IMR-90 (cell line): ENCODE measurements around the gene FADD. TPM values are rescaled to one million over a fixed set of nuclear protein-coding genes. Genes with fewer than 3 reads are reported as not detected.

Experiments used
- ATAC-seq: fragments of 200-7000 bp; cut with Tn5 transposase; 2 replicates; pipeline ENCODE4 v1.9.1; 2020; ENCODE audit warnings: low read depth, mild to moderate bottlenecking, moderate library complexity
- BruUV-seq: library from RNA; stranded (reverse); fragments of 400-500 nt; replicated peaks from 2 replicates; lab custom pipeline; 2021; lab: Mats Ljungman, UMichigan
- CTCF ChIA-PET: fragments of 300-600 bp; formaldehyde crosslinking; extraction: SDS; loops from one replicate; lab custom pipeline; 2021; ENCODE audit warnings: antibody characterized with exemption; lab: Yijun Ruan, JAX
- POLR2A ChIA-PET: fragments of 300-600 bp; sonication (Branson Sonifier 250); formaldehyde crosslinking; loops from one replicate; lab custom pipeline; 2022; ENCODE audit warnings: antibody characterized with exemption; ENCODE audit not compliant: unreplicated experiment; lab: Charles Lee
- DNase-seq: peaks from one replicate; pipeline ENCODE4 v3.0.0; 2013
- H2AFZ ChIP-seq: replicated peaks from 2 replicates; pipeline ENCODE3; 2013; ENCODE audit warnings: low read length, mild to moderate bottlenecking; ENCODE audit not compliant: poor library complexity
- H2AK5ac ChIP-seq: 2 replicates; pipeline ENCODE4 v1.6.1; 2013; ENCODE audit warnings: low read depth, low read length, inconsistent platforms
- H2AK9ac ChIP-seq: replicated peaks from 2 replicates; pipeline ENCODE3; 2013; ENCODE audit warnings: mild to moderate bottlenecking, low read depth, low read length, moderate library complexity; ENCODE audit not compliant: poor library complexity
- H2BK120ac ChIP-seq: 2 replicates; pipeline ENCODE4 v1.6.1; 2013; ENCODE audit warnings: low read depth, low read length, inconsistent platforms
- H2BK15ac ChIP-seq: 3 replicates; pipeline ENCODE4 v1.6.1; 2013; ENCODE audit warnings: low read depth, low read length, inconsistent platforms
- H2BK20ac ChIP-seq: 2 replicates; pipeline ENCODE4 v1.6.1; 2013; ENCODE audit warnings: low read depth, mild to moderate bottlenecking, inconsistent platforms, low read length, moderate library complexity
- H2BK5ac ChIP-seq: 2 replicates; pipeline ENCODE4 v1.6.1; 2013; ENCODE audit warnings: mild to moderate bottlenecking, low read depth, low read length, inconsistent platforms; ENCODE audit not compliant: poor library complexity, severe bottlenecking
- H3K14ac ChIP-seq: replicated peaks from 2 replicates; pipeline ENCODE4 v1.6.1; 2013; ENCODE audit warnings: low read depth, low read length, inconsistent platforms
- H3K18ac ChIP-seq: 2 replicates; pipeline ENCODE4 v1.6.1; 2013; ENCODE audit warnings: low read depth, low read length, control low read depth
- H3K23ac ChIP-seq: 2 replicates; pipeline ENCODE4 v1.6.1; 2013; ENCODE audit warnings: low read depth, low read length, inconsistent platforms
- H3K27ac ChIP-seq: 2 replicates; pipeline ENCODE4 v1.5.1; 2013; ENCODE audit warnings: mild to moderate bottlenecking, control low read depth, low read length; ENCODE audit not compliant: insufficient read depth
- H3K27me3 ChIP-seq: 2 replicates; pipeline ENCODE4 v1.6.1; 2013; ENCODE audit warnings: low read length; ENCODE audit not compliant: control insufficient read depth, insufficient read depth
- H3K36me3 ChIP-seq: 2 replicates; pipeline ENCODE4 v1.6.1; 2013; ENCODE audit warnings: low read length, mixed read lengths; ENCODE audit not compliant: control insufficient read depth, insufficient read depth
- H3K4ac ChIP-seq: 2 replicates; pipeline ENCODE4 v1.6.1; 2013; ENCODE audit warnings: low read depth, low read length, inconsistent platforms
- H3K4me1 ChIP-seq: 2 replicates; pipeline ENCODE4 v1.6.1; 2013; ENCODE audit warnings: low read length, mixed read lengths; ENCODE audit not compliant: control insufficient read depth, insufficient read depth
- H3K4me2 ChIP-seq: 2 replicates; pipeline ENCODE4 v1.6.1; 2013; ENCODE audit warnings: low read depth, mild to moderate bottlenecking, control low read depth, low read length, moderate library complexity
- H3K4me3 ChIP-seq: 2 replicates; pipeline ENCODE4 v1.5.1; 2013; ENCODE audit warnings: low read depth, mild to moderate bottlenecking, control low read depth, low read length, moderate library complexity; ENCODE audit not compliant: insufficient read depth
- H3K56ac ChIP-seq: 2 replicates; pipeline ENCODE4 v1.6.1; 2013; ENCODE audit warnings: low read length, inconsistent platforms; ENCODE audit not compliant: insufficient read depth; ENCODE audit errors: extremely low read depth
- H3K79me1 ChIP-seq, 2 experiments: 2 replicates each; pipeline ENCODE4 v1.6.1; 2013; ENCODE audit warnings: low read length in 2 of 2, inconsistent platforms in 1 of 2, low read depth in 1 of 2
- H3K9ac ChIP-seq: 2 replicates; pipeline ENCODE4 v1.6.1; 2013; ENCODE audit warnings: low read depth, low read length, control low read depth
- H3K9me1 ChIP-seq: 2 replicates; pipeline ENCODE4 v1.6.1; 2013; ENCODE audit warnings: low read length, inconsistent platforms; ENCODE audit not compliant: insufficient read depth
- H3K9me3 ChIP-seq: 2 replicates; pipeline ENCODE4 v1.6.1; 2013; ENCODE audit warnings: low read length; ENCODE audit not compliant: control insufficient read depth, insufficient read depth
- H4K20me1 ChIP-seq: 2 replicates; pipeline ENCODE4 v1.6.1; 2013; ENCODE audit warnings: low read length, inconsistent platforms; ENCODE audit not compliant: insufficient read depth
- H4K5ac ChIP-seq: 2 replicates; pipeline ENCODE4 v1.6.1; 2013; ENCODE audit warnings: mild to moderate bottlenecking, low read depth, low read length, control low read depth
- H4K8ac ChIP-seq, 2 experiments: 2 replicates each; pipeline ENCODE4 v1.6.1; 2013; ENCODE audit warnings: low read depth in 2 of 2, low read length in 2 of 2, control low read depth in 1 of 2, inconsistent platforms in 1 of 2
- H4K91ac ChIP-seq: 2 replicates; pipeline ENCODE4 v1.6.1; 2013; ENCODE audit warnings: low read depth, low read length, inconsistent platforms; ENCODE audit not compliant: insufficient read depth
- BHLHE40 ChIP-seq: fragments of 150-350 bp; IDR thresholded peaks from 2 replicates; pipeline ENCODE4 v1.6.1; 2016; ENCODE audit warnings: mild to moderate bottlenecking, low read depth, low read length
- CEBPB ChIP-seq: IDR thresholded peaks from 2 replicates; pipeline ENCODE4 v1.6.1; 2012; ENCODE audit warnings: low read depth, low read length, improper control_type of control experiment
- CHD1 ChIP-seq: IDR thresholded peaks from 2 replicates; pipeline ENCODE4 v1.6.1; 2012; ENCODE audit warnings: low read depth, low read length, improper control_type of control experiment
- MAFK ChIP-seq: IDR thresholded peaks from 2 replicates; pipeline ENCODE4 v1.6.1; 2012; ENCODE audit warnings: low read depth, low read length, improper control_type of control experiment
- MAZ ChIP-seq: IDR thresholded peaks from 2 replicates; pipeline ENCODE4 v1.6.1; 2012; ENCODE audit warnings: low read depth, mild to moderate bottlenecking, low read length, improper control_type of control experiment, moderate library complexity, borderline replicate concordance
- NFE2L2 ChIP-seq: fragments of 150-350 bp; IDR thresholded peaks from 2 replicates; pipeline ENCODE4 v1.6.1; 2016; ENCODE audit warnings: low read depth, mild to moderate bottlenecking, low read length
- RAD21 ChIP-seq: IDR thresholded peaks from 2 replicates; pipeline ENCODE4 v1.6.1; 2012; ENCODE audit warnings: low read length, improper control_type of control experiment
- RCOR1 ChIP-seq: IDR thresholded peaks from 2 replicates; pipeline ENCODE4 v1.6.1; 2012; ENCODE audit warnings: mild to moderate bottlenecking, low read length, improper control_type of control experiment; ENCODE audit not compliant: insufficient replicate concordance
- WGBS, 2 experiments: methylation state at CpG; one replicate each; pipeline versions ENCODE4 v1.1.5 to v1.1.7; 2013; ENCODE audit warnings: missing lambda C conversion rate in 2 of 2; ENCODE audit not compliant: insufficient read length in 1 of 2; ENCODE audit errors: extremely low coverage in 2 of 2; 5-methylcytosine and 5-hydroxymethylcytosine counted together
- dilution Hi-C: fragments of 300-500 bp; cut with HindIII; formaldehyde crosslinking; loops from one replicate; pipeline ENCODE4 v1.14.3; 2018; ENCODE audit warnings: low sequenced_read_pairs; ENCODE audit not compliant: unreplicated experiment
- in situ Hi-C: fragments of 300-500 bp; cut with MboI; formaldehyde crosslinking; loops from 3 replicates; pipeline ENCODE4 v1.14.3; 2019; ENCODE audit warnings: low sequenced_read_pairs, inconsistent platforms, mixed read lengths
- intact Hi-C: fragments of 100-400 bp; cut with micrococcal nuclease; formaldehyde crosslinking; loops from 2 replicates; pipeline ENCODE4 v1.10.0; 2022
- polyA plus RNA-seq, 3 experiments: library from polyadenylated mRNA; depleted of rRNA; stranded (reverse); fragments of >200 nt; gene quantifications; 2 replicates each; pipeline ENCODE4 v1.2.3, GENCODE V29; 2012; ENCODE audit warnings: low replicate concordance in 1 of 3
- total RNA-seq: library from RNA; depleted of rRNA; stranded (reverse); fragments of >200 nt; gene quantifications from 2 replicates; pipeline ENCODE4 v1.2.3, GENCODE V29; 2012
- TF ChIP-seq, protein P1 (sequence below): fragments of 150-350 bp; IDR thresholded peaks from 2 replicates; pipeline ENCODE4 v1.6.1; 2017; ENCODE audit warnings: mild to moderate bottlenecking, antibody characterized with exemption, low read length, low read depth

FADD gene
- total and polyA plus RNA-seq, 2 of the 4 experiments (the other 2 are of a cell fraction): 38.1 to 44.4 TPM

DNA sequence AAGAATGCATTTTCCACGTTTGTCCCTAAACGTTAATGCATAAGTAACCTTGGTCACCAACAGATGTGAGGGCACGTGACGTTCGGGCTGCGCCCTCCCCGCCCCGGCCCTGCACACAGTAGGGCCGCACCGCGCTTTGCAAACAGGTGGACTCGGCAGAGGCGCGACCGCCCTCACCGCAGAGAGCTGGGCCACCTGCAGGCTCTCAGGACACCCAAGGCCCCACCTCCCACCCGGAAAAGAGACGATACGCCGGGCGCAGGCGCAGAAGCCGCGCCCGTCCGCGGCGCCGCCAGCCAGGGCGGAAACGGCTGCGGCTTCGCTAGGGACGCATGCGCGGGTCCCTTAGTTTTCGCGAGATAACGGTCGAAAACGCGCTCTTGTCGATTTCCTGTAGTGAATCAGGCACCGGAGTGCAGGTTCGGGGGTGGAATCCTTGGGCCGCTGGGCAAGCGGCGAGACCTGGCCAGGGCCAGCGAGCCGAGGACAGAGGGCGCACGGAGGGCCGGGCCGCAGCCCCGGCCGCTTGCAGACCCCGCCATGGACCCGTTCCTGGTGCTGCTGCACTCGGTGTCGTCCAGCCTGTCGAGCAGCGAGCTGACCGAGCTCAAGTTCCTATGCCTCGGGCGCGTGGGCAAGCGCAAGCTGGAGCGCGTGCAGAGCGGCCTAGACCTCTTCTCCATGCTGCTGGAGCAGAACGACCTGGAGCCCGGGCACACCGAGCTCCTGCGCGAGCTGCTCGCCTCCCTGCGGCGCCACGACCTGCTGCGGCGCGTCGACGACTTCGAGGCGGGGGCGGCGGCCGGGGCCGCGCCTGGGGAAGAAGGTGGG is at the start of gene FADD (continued):
- TF ChIP-seq CEBPB (no peak), RCOR1 (no peak), MAZ (no peak), RAD21 (no peak), CHD1 (no peak), BHLHE40 (peak; percentile 59; the same call in 1 of the 2 replicates)

DNA sequence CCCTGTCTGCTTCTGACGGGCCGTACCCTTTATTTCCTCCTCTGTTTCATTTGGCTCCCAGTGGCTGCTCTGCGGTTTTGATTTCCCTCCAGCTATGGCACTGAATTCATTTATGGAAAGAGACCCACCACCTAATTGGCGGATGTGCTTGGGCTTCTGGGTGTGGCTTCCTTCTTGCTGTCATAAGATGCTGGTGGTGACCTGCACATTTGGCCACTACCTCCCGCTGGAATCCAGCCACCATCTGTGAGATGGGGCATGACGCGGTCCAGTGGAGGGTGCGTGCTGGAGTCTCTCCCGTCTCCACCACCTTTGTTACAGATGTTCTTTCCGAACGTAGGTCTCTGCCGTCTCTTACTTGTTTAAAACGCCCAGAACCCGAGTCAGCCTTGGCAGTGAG is 47.7 kb upstream of the FADD start:
- ATAC-seq (no peak), DNase-seq (no peak)
- Histone ChIP-seq H2AK9ac (no peak overlapping the region), H3K9ac (no peak overlapping the region), H3K4me1 (peaks cover 2% of the 10 kb centered on the region; the same call in 1 of the 2 replicates), H2AFZ (no peak overlapping the region), H3K36me3 (peaks cover 4% of the 10 kb centered on the region; the same call in 1 of the 2 replicates), H3K27ac (no peak overlapping the region), H3K9me3 (no peaks in the 10 kb centered on the region), H4K91ac (no peak overlapping the region), H3K27me3 (no peaks in the 10 kb centered on the region), H2BK15ac (no peak overlapping the region), H4K8ac (no peak overlapping the region), H2BK20ac (no peak overlapping the region), H2AK5ac (no peak overlapping the region), H3K4me3 (no peak overlapping the region), H3K56ac (no peak overlapping the region), H3K4ac (no peak overlapping the region), H2BK5ac (no peak overlapping the region), H4K5ac (no peak overlapping the region), H3K14ac (no peak overlapping the region), H2BK120ac (no peak overlapping the region), H3K23ac (no peak overlapping the region), H3K18ac (no peak overlapping the region), H3K79me1 (no peaks in the 10 kb centered on the region), H4K20me1 (no peaks in the 10 kb centered on the region), H3K4me2 (no peak overlapping the region), H3K9me1 (no peaks in the 10 kb centered on the region)
- TF ChIP-seq RCOR1 (no peak), MAFK (no peak), NFE2L2 (no peak)
- TF ChIP-seq, protein P1, sequence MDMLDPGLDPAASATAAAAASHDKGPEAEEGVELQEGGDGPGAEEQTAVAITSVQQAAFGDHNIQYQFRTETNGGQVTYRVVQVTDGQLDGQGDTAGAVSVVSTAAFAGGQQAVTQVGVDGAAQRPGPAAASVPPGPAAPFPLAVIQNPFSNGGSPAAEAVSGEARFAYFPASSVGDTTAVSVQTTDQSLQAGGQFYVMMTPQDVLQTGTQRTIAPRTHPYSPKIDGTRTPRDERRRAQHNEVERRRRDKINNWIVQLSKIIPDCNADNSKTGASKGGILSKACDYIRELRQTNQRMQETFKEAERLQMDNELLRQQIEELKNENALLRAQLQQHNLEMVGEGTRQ: no peak
- intact Hi-C loops: no loop called here
- in situ Hi-C loops: no loop called here
- ChIA-PET POLR2A (no interaction called here), CTCF (no interaction called here)
- no TSS peak for BruUV-seq
- WGBS, 2 experiments: 76% methylated on average over 6 of the region's 14 CpGs; no CpG with 5 or more reads in 1 of the 2 experiments
- dilution Hi-C loops: loop anchor here (25.0 kb wide), 1 partner anchor 243 kb away; no protein-coding TSS in a partner anchor
